ENCODE measurements around the gene CPOX. TPM values are rescaled to one million over a fixed set of nuclear protein-coding genes. Genes with fewer than 3 reads are reported as not detected.
"Not testable (repeated sequence)": the region's sequence is repeated elsewhere in the genome, so short reads cannot be mapped to it uniquely, and the experiment has no call there.

The CPOX gene
- total and polyA plus RNA-seq, 4 donors, result 9.5 to 19.4 (median 12.9) TPM

DNA sequence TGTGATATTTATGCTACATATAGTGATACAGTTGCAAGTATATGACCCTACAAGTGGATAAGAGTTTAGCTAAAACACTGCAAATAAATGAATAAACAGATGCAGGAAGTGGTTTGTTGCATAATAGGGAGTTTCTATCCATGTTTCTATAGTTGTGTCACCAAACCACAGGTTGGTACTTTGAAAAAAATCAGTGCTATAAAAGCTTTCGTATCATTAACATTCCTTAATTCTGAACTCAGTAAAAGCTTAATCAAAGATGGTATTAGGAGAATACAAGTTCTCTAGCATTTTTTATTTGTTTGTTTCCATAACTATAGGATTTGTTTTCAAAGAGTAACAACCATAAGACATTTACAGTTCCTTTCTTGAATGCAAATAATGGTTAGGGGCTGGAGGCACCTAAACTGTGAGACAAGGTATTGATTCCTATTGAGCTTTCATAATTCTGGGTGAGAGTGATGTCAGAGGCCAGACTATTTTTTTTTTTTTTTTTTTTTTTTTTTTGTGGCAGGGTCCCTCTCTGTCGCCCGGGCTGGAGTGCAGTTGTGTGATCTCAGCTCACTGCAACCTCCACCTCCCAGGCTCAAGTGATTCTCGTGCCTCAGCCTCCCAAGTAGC is 29.6 kb downstream of the CPOX start:
- no peaks in the 10 kb centered on the region for H3K9me3 ChIP-seq (ENCODE audit: control insufficient read depth, low read length)
- H3K27me3 ChIP-seq (ENCODE audit: control insufficient read depth in 1 of 2, insufficient read depth in 2 of 2, low read length in 1 of 2), result no peaks in the 10 kb centered on the region
- H3K36me3 ChIP-seq (ENCODE audit: control insufficient read depth in 1 of 2, insufficient read depth in 2 of 2, low read length in 1 of 2), result no peaks in the 10 kb centered on the region
- 74 to 79% methylated on average over 4 of the region's 4 CpGs for whole genome bisulfite sequencing, 2 donors
- no peak for DNase-seq
- no peak overlapping the region for H3K27ac ChIP-seq (ENCODE audit: low read depth in 1 of 2, low read length in 2 of 2)
- no peak for ATAC-seq (ENCODE audit: low FRiP score)
- H3K4me3 ChIP-seq (ENCODE audit: low read length in 2 of 2), result no peak overlapping the region
- H3K4me1 ChIP-seq (ENCODE audit: control insufficient read depth in 1 of 2, insufficient read depth in 2 of 2, low read length in 2 of 2), result no peaks in the 10 kb centered on the region
- intact Hi-C loops (cut with DNase I), result no loop called here

DNA sequence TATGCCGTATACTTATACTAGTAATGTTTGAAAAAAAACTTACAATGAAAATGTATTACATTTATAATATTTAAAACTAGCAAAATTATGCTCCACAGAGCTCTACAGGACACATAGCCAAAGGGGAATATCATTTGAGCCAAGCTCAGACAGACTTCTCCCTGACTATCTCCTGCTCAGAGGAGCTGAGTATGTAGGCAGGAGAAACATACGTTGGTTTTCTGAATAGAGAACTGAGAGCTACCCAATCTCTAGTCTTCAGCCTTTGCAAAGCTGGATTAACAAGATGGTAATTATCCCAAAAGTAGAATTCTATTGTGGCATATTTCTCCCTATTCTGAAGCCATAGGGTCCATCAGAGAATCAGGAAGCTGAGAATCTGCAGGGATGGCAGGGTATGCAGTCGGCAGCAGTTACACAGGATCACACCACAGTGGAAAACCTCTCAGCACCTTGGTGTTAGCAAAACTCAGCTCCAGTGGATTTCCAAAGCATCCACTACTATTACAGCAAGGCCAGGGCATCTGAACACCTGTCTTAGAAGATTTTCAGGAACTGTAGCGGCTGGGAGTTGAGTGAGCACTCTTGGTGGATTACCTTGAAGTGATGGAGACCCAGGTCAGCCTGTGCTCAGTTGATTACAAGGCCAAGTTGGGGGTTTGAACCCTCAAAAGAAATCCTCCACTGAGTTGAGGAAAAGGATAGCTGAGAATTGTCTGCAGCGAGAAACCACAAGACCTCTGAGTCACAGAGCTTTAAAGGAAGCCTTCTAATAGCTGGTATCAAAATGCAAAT is 31.5 kb downstream of the CPOX start:
- DNase-seq (no peak), ATAC-seq (ENCODE audit: low FRiP score) (no peak)
- Histone ChIP-seq H3K36me3 (ENCODE audit: control insufficient read depth in 1 of 2, insufficient read depth in 2 of 2, low read length in 1 of 2) (no peaks in the 10 kb centered on the region), H3K9me3 (ENCODE audit: control insufficient read depth, low read length) (no peaks in the 10 kb centered on the region), H3K27ac (ENCODE audit: low read depth in 1 of 2, low read length in 2 of 2) (no peak overlapping the region), H3K4me1 (ENCODE audit: control insufficient read depth in 1 of 2, insufficient read depth in 2 of 2, low read length in 2 of 2) (no peaks in the 10 kb centered on the region), H3K4me3 (ENCODE audit: low read length in 2 of 2) (no peak overlapping the region), H3K27me3 (ENCODE audit: control insufficient read depth in 1 of 2, insufficient read depth in 2 of 2, low read length in 1 of 2) (no peaks in the 10 kb centered on the region)
- 77 to 85% methylated on average over 5 of the region's 5 CpGs for WGBS, 2 donors
- intact Hi-C loops (cut with DNase I), result no loop called here

DNA sequence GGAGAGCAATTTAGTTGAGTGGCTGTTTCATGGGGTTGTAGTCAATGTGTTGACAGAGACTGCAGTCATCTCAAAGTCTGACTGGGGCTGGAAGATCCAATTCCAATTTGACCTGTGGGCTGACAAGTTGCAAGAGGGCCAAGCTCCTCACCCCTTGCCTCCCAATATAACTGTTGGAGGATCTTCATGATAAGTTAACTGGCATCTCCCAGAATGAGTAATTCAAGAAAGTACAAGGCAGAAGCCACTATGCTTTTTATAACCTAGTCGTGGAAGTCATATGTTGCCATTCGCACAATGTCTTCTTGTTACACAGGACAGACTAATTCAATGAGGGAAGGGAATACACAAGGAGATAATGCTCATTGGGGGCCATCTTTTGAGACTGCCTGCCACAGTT is 32.5 kb downstream of the CPOX start:
- H3K27ac ChIP-seq (ENCODE audit: low read depth in 1 of 2, low read length in 2 of 2), result no peak overlapping the region
- no peaks in the 10 kb centered on the region for H3K36me3 ChIP-seq (ENCODE audit: control insufficient read depth in 1 of 2, insufficient read depth in 2 of 2, low read length in 1 of 2)
- WGBS, 2 donors, result 93 to 94% methylated on average over 2 of the region's 2 CpGs
- no peaks in the 10 kb centered on the region for H3K4me1 ChIP-seq (ENCODE audit: control insufficient read depth in 1 of 2, insufficient read depth in 2 of 2, low read length in 2 of 2)
- H3K4me3 ChIP-seq (ENCODE audit: low read length in 2 of 2), result no peak overlapping the region
- ATAC-seq (ENCODE audit: low FRiP score), result no peak
- H3K27me3 ChIP-seq (ENCODE audit: control insufficient read depth in 1 of 2, insufficient read depth in 2 of 2, low read length in 1 of 2), result no peaks in the 10 kb centered on the region
- intact Hi-C loops (cut with DNase I), result no loop called here
- no peak for DNase-seq
- no peaks in the 10 kb centered on the region for H3K9me3 ChIP-seq (ENCODE audit: control insufficient read depth, low read length)

DNA sequence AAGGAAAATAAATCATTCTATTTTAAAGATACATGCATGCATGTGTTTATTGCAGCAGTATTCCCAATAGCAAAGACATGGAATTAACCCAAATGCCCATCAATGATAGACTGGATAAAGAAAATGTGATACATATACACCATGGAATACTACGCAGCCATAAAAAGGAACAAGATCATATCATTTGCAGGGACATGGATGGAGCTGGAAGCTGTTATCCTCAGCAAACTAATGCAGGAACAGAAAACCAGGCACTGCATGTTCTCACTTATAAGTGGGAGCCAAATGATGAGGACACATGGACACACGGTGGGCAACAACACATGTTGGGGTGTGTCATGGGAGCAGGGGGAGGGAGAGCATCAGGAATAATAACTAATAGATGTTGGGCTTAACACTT is 33.6 kb downstream of the CPOX start:
- H3K4me3 ChIP-seq (ENCODE audit: low read length in 2 of 2); H3K9me3 ChIP-seq (ENCODE audit: control insufficient read depth, low read length); ATAC-seq (ENCODE audit: low FRiP score); H3K4me1 ChIP-seq (ENCODE audit: control insufficient read depth in 1 of 2, insufficient read depth in 2 of 2, low read length in 2 of 2); H3K27ac ChIP-seq (ENCODE audit: low read depth in 1 of 2, low read length in 2 of 2); H3K36me3 ChIP-seq (ENCODE audit: control insufficient read depth in 1 of 2, insufficient read depth in 2 of 2, low read length in 1 of 2); intact Hi-C loops (cut with DNase I); H3K27me3 ChIP-seq (ENCODE audit: control insufficient read depth in 1 of 2, insufficient read depth in 2 of 2, low read length in 1 of 2); DNase-seq: not testable (repeated sequence)
- 96 to 97% methylated on average over 2 of the region's 2 CpGs for WGBS, 2 donors

- no peak overlapping the region for H3K4me3 ChIP-seq (ENCODE audit: low read length in 2 of 2)
- H3K9me3 ChIP-seq (ENCODE audit: control insufficient read depth, low read length), result no peaks in the 10 kb centered on the region
- DNase-seq (no peak), ATAC-seq (ENCODE audit: low FRiP score) (no peak)
- 71 to 74% methylated on average over 6 of the region's 6 CpGs for WGBS, 2 donors
- no peak overlapping the region for H3K27ac ChIP-seq (ENCODE audit: low read depth in 1 of 2, low read length in 2 of 2)
- intact Hi-C loops (cut with DNase I), result no loop called here
- no peaks in the 10 kb centered on the region for H3K4me1 ChIP-seq (ENCODE audit: control insufficient read depth in 1 of 2, insufficient read depth in 2 of 2, low read length in 2 of 2)
- no peaks in the 10 kb centered on the region for H3K36me3 ChIP-seq (ENCODE audit: control insufficient read depth in 1 of 2, insufficient read depth in 2 of 2, low read length in 1 of 2)
- no peaks in the 10 kb centered on the region for H3K27me3 ChIP-seq (ENCODE audit: control insufficient read depth in 1 of 2, insufficient read depth in 2 of 2, low read length in 1 of 2)
These were observed 35.1 kb downstream of the CPOX start for GRCh38 chr3:98558100-98558827.

GRCh38 chr3:98557324-98558010 is 35.9 kb downstream of the CPOX start:
- WGBS, 2 donors, result 66 to 69% methylated on average over 4 of the region's 4 CpGs
- H3K4me1 ChIP-seq (ENCODE audit: control insufficient read depth in 1 of 2, insufficient read depth in 2 of 2, low read length in 2 of 2), result no peaks in the 10 kb centered on the region
- DNase-seq (no peak), ATAC-seq (ENCODE audit: low FRiP score) (no peak)
- no peaks in the 10 kb centered on the region for H3K27me3 ChIP-seq (ENCODE audit: control insufficient read depth in 1 of 2, insufficient read depth in 2 of 2, low read length in 1 of 2)
- intact Hi-C loops (cut with DNase I), result no loop called here
- no peaks in the 10 kb centered on the region for H3K9me3 ChIP-seq (ENCODE audit: control insufficient read depth, low read length)
- no peaks in the 10 kb centered on the region for H3K36me3 ChIP-seq (ENCODE audit: control insufficient read depth in 1 of 2, insufficient read depth in 2 of 2, low read length in 1 of 2)
- H3K4me3 ChIP-seq (ENCODE audit: low read length in 2 of 2), result no peak overlapping the region
- H3K27ac ChIP-seq (ENCODE audit: low read depth in 1 of 2, low read length in 2 of 2), result no peak overlapping the region

DNA sequence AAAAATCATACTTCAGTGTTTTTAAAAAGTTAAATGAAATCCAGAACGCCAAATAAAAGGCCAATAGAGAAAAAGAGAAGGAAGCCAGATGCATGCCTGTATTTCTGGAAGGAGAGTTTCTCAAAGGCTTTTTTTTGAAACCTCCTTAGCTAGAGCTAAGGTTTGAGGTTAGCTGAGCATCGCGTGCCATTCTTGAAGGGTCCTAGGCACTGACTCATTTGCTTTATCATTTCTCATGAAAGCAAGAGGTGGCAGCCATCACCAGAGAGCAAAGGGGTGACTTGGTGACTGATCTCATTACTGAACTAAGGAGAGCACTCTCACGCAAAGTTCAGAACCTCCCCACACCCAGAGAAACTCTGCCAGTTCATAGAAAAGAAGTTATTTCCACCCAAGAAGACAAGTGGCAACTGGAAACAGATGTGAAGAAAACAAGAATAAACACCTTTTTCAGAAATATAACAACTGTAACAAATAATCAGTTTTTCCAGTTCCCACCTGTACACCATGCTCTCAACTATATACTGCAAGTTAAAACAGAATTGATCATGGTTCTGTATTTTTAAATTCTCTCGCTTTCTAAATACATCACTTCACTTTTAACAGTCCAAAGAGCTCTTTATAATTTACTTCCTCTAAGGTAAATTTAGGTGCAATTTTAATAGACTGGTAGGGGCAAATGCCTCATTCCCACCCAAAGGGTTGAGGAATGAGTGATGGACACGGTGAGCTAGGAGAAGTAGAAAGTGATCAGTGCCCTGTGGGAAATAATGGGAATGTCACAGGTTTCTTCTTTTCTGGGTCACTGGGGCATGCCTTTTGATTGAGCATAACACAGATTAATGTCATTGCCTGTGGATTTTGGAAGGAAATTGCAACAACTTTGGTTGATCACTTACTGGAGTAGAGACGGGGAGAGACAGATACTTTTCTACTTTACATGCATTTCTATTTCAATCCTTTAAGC is 37.0 kb downstream of the CPOX start:
- no peak for DNase-seq
- 71 to 75% methylated on average over 7 of the region's 7 CpGs for WGBS, 2 donors
- Histone ChIP-seq H3K4me3 (ENCODE audit: low read length in 2 of 2) (no peak overlapping the region), H3K4me1 (ENCODE audit: control insufficient read depth in 1 of 2, insufficient read depth in 2 of 2, low read length in 2 of 2) (no peaks in the 10 kb centered on the region), H3K27ac (ENCODE audit: low read depth in 1 of 2, low read length in 2 of 2) (no peak overlapping the region), H3K36me3 (ENCODE audit: control insufficient read depth in 1 of 2, insufficient read depth in 2 of 2, low read length in 1 of 2) (no peaks in the 10 kb centered on the region), H3K27me3 (ENCODE audit: control insufficient read depth in 1 of 2, insufficient read depth in 2 of 2, low read length in 1 of 2) (no peaks in the 10 kb centered on the region), H3K9me3 (ENCODE audit: control insufficient read depth, low read length) (no peaks in the 10 kb centered on the region)
- intact Hi-C loops (cut with DNase I), result no loop called here
- no peak for ATAC-seq (ENCODE audit: low FRiP score)

DNA sequence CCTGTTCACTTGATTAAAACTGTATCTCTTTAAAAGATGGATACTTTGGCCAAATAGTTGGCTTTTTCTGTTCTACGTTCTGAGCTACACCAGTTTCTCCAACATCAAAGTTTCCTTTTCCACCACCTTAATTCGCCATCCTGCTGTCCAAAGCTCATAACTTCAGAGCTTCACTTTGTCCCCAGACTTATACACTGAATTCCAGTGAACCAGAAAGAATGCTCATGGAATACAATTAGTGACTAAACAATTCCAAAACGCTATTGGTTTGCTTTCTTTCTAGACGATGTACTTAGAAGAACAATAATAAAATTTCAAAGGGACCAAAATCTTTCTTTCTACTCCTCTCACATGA is 38.4 kb downstream of the CPOX start:
- no peak overlapping the region for H3K27ac ChIP-seq (ENCODE audit: low read depth in 1 of 2, low read length in 2 of 2)
- 60 to 72% methylated on average over 4 of the region's 4 CpGs for WGBS, 2 donors
- H3K4me3 ChIP-seq (ENCODE audit: low read length in 2 of 2), result no peak overlapping the region
- no peaks in the 10 kb centered on the region for H3K9me3 ChIP-seq (ENCODE audit: control insufficient read depth, low read length)
- no peaks in the 10 kb centered on the region for H3K36me3 ChIP-seq (ENCODE audit: control insufficient read depth in 1 of 2, insufficient read depth in 2 of 2, low read length in 1 of 2)
- no peaks in the 10 kb centered on the region for H3K4me1 ChIP-seq (ENCODE audit: control insufficient read depth in 1 of 2, insufficient read depth in 2 of 2, low read length in 2 of 2)
- no peaks in the 10 kb centered on the region for H3K27me3 ChIP-seq (ENCODE audit: control insufficient read depth in 1 of 2, insufficient read depth in 2 of 2, low read length in 1 of 2)
- DNase-seq (no peak), ATAC-seq (ENCODE audit: low FRiP score) (no peak)
- intact Hi-C loops (cut with DNase I), result no loop called here

Measured in aorta (tissue), 5 donors.